OCI-LY7 (cell line): Measurements from ENCODE around the gene CDKN2C. TPM values are rescaled to one million over a fixed set of nuclear protein-coding genes. Genes with fewer than 3 reads are reported as not detected.
A peak's percentile ranks its signal among the peaks of the same experiment; 100 is the strongest.

Experiments
- BruUV-seq: library from RNA; stranded (reverse); fragments of 400-500 nt; replicated peaks from 2 replicates; lab custom pipeline; 2021; lab: Mats Ljungman, UMichigan
- CTCF ChIA-PET: fragments of 300-600 bp; sonication (Branson Sonifier 250); formaldehyde crosslinking; loops from one replicate; lab custom pipeline; 2022; ENCODE audit warnings: antibody characterized with exemption; ENCODE audit not compliant: unreplicated experiment; lab: Charles Lee
- POLR2A ChIA-PET: fragments of 300-600 bp; sonication (Branson Sonifier 250); formaldehyde crosslinking; loops from one replicate; lab custom pipeline; 2022; ENCODE audit warnings: antibody characterized with exemption; lab: Charles Lee
- DNase-seq: peaks from one replicate; pipeline ENCODE4 v3.0.0-alpha.2; 2015; ENCODE audit warnings: low spot score
- H2AFZ ChIP-seq: fragments of 200-600 bp; sonication (generic), shearing (Covaris generic); 2 replicates; pipeline ENCODE4 v1.6.1; 2014; ENCODE audit warnings: mild to moderate bottlenecking, antibody characterized with exemption, low read length, moderate library complexity
- H3K27ac ChIP-seq: fragments of 200-600 bp; sonication (generic); 2 replicates; pipeline ENCODE4 v1.5.1; 2014; ENCODE audit warnings: mixed run types, low read depth, mild to moderate bottlenecking, moderate library complexity, low read length, inconsistent platforms; ENCODE audit not compliant: poor library complexity, severe bottlenecking
- H3K36me3 ChIP-seq: fragments of 200-600 bp; sonication (generic); 2 replicates; pipeline ENCODE4 v1.6.1; 2014; ENCODE audit warnings: mild to moderate bottlenecking, antibody characterized with exemption, low read length, moderate library complexity, mixed read lengths; ENCODE audit not compliant: insufficient read depth
- H3K4me1 ChIP-seq: fragments of 200-600 bp; sonication (generic); 2 replicates; pipeline ENCODE4 v1.5.1; 2014; ENCODE audit warnings: mild to moderate bottlenecking, low read length; ENCODE audit not compliant: insufficient read depth, poor library complexity, severe bottlenecking
- H3K4me2 ChIP-seq: fragments of 200-600 bp; sonication (generic); 2 replicates; pipeline ENCODE4 v1.6.1; 2014; ENCODE audit warnings: mild to moderate bottlenecking, low read length
- H3K4me3 ChIP-seq: fragments of 200-600 bp; sonication (generic); 2 replicates; pipeline ENCODE4 v1.5.1; 2014; ENCODE audit warnings: mild to moderate bottlenecking, low read depth, low read length; ENCODE audit not compliant: poor library complexity, severe bottlenecking
- H3K79me2 ChIP-seq: fragments of 200-600 bp; sonication (generic); 2 replicates; pipeline ENCODE4 v1.6.1; 2016; ENCODE audit warnings: low read depth, mild to moderate bottlenecking, low read length, moderate library complexity, mixed read lengths; ENCODE audit not compliant: insufficient read depth
- H3K9me2 ChIP-seq: fragments of 200-600 bp; sonication (generic); 2 replicates; pipeline ENCODE4 v1.6.1; 2016; ENCODE audit warnings: mild to moderate bottlenecking, low read length, mixed read lengths; ENCODE audit not compliant: insufficient read depth
- H3K9me3 ChIP-seq: fragments of 200-600 bp; sonication (generic); 2 replicates; pipeline ENCODE4 v1.6.1; 2014; ENCODE audit warnings: mild to moderate bottlenecking, mixed run types, low read length, mixed read lengths
- H4K20me1 ChIP-seq: fragments of 200-600 bp; sonication (generic); 2 replicates; pipeline ENCODE4 v1.6.1; 2014; ENCODE audit warnings: mild to moderate bottlenecking, antibody characterized with exemption, low read length, moderate library complexity, mixed read lengths; ENCODE audit not compliant: insufficient read depth
- EZH2phosphoT487 ChIP-seq: fragments of 200-600 bp; sonication (generic); IDR thresholded peaks from 2 replicates; pipeline ENCODE4 v1.6.1; 2018; ENCODE audit warnings: low read depth, borderline replicate concordance, mild to moderate bottlenecking, mixed run types, antibody characterized with exemption, low read length, moderate library complexity, mixed read lengths
- intact Hi-C: fragments of 100-400 bp; cut with micrococcal nuclease; formaldehyde crosslinking; loops from one replicate; pipeline ENCODE4 v1.10.0; 2022; ENCODE audit not compliant: unreplicated experiment
- total RNA-seq, 2 experiments: library from RNA; depleted of rRNA in 1 of 2; stranded (reverse); fragments of >200 nt in 1 of 2; shearing (Covaris generic) in 1 of 2; gene quantifications; 2 replicates each; pipeline ENCODE4 v1.2.3, GENCODE V29; 2014 to 2022
- TF ChIP-seq, protein P1 (sequence below): fragments of 200-600 bp; sonication (generic); conservative IDR thresholded peaks from 2 replicates; pipeline ENCODE4 v1.5.1; 2014; ENCODE audit warnings: mild to moderate bottlenecking, antibody characterized with exemption, low read length, moderate library complexity, mixed read lengths

The CDKN2C gene
- total RNA-seq, 2 experiments from 2014 or later, result 46.6 to 71.0 TPM

DNA sequence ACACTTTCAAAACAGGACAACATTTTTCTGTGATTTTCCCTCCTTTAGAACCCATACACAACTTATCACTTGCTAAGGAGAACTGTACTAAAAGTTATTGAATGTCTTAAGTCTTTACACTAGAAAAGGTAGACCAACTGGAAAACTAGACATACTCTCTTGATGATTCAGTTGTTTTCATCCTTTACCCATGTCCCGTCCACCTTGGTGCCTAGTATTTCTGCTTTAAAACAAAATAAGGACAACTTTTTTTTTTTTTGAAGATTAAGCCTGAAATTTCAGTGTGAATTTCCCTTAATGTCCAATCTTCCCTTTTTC, 4.5 kb downstream of the CDKN2C start:
- Histone ChIP-seq H3K36me3 (peaks cover 38% of the 10 kb centered on the region), H3K4me2 (peak overlapping the region; percentile 83; the same call in 1 of the 2 replicates), H3K79me2 (peaks cover 41% of the 10 kb centered on the region), H4K20me1 (peaks cover 18% of the 10 kb centered on the region; the same call in 1 of the 2 replicates), H3K27ac (no peak overlapping the region), H3K9me3 (no peaks in the 10 kb centered on the region), H3K4me1 (peaks cover 39% of the 10 kb centered on the region), H3K4me3 (no peak overlapping the region), H2AFZ (no peak overlapping the region), H3K9me2 (no peaks in the 10 kb centered on the region)
- TF ChIP-seq EZH2phosphoT487, result no peak
- TF ChIP-seq, protein P1, sequence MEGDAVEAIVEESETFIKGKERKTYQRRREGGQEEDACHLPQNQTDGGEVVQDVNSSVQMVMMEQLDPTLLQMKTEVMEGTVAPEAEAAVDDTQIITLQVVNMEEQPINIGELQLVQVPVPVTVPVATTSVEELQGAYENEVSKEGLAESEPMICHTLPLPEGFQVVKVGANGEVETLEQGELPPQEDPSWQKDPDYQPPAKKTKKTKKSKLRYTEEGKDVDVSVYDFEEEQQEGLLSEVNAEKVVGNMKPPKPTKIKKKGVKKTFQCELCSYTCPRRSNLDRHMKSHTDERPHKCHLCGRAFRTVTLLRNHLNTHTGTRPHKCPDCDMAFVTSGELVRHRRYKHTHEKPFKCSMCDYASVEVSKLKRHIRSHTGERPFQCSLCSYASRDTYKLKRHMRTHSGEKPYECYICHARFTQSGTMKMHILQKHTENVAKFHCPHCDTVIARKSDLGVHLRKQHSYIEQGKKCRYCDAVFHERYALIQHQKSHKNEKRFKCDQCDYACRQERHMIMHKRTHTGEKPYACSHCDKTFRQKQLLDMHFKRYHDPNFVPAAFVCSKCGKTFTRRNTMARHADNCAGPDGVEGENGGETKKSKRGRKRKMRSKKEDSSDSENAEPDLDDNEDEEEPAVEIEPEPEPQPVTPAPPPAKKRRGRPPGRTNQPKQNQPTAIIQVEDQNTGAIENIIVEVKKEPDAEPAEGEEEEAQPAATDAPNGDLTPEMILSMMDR, result no peak
- no TSS peak for BruUV-seq
- ChIA-PET CTCF (no interaction called here), POLR2A (interaction anchor here (0.7 kb wide), 2 partner anchors 15 to 16 kb away, joined by 3 to 4 read pairs; no protein-coding TSS in a partner anchor)
- intact Hi-C loops, result no loop called here
- DNase-seq, result no peak

DNA sequence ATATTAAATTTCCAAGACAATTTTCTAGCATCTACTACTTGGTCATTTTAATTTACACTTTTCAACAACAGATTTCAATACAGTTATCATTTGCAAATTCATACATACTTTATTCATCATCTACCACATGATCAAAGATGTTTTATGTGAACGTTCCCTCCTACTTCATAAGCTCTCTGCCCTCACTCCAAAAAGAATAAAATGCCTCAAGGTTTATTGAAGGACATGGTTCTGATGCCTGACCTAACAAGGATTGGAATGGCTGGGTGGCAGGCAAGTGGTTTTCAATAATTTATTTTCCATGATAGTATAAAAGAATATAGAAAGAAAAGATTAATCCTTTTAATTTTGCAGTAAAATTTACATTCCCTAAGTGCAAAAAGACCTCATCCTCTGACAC, 5.4 kb downstream of the CDKN2C start:
- Histone ChIP-seq H3K4me3 (peak overlapping the region; percentile 91), H3K27ac (no peak overlapping the region), H4K20me1 (peaks cover 17% of the 10 kb centered on the region; the same call in 1 of the 2 replicates), H2AFZ (no peak overlapping the region), H3K36me3 (peaks cover 38% of the 10 kb centered on the region), H3K4me1 (peaks cover 43% of the 10 kb centered on the region), H3K9me2 (no peaks in the 10 kb centered on the region), H3K9me3 (no peaks in the 10 kb centered on the region), H3K79me2 (peaks cover 32% of the 10 kb centered on the region), H3K4me2 (peak overlapping the region; percentile 77)
- POLR2A ChIA-PET, result interaction anchor here (0.7 to 0.9 kb wide), 3 partner anchors 17 to 538 kb away, joined by 3 to 4 read pairs (median 4); no protein-coding TSS in a partner anchor
- intact Hi-C loops, result loop anchor here (5.0 kb wide), 2 partner anchors 67 to 103 kb away; no protein-coding TSS in a partner anchor
- no peak for TF ChIP-seq EZH2phosphoT487
- TF ChIP-seq, protein P1, result no peak
- DNase-seq, result no peak
- CTCF ChIA-PET, result no interaction called here
- BruUV-seq, result no TSS peak
